Mucosa of rectum (tissue), 2 donors: ENCODE data around the gene TEX38.
A peak's percentile ranks its signal among the peaks of the same experiment; 100 is the strongest.
"Not testable (repeated sequence)": the region's sequence is repeated elsewhere in the genome, so short reads cannot be mapped to it uniquely, and the experiment has no call there.

Experiments used
- H3K27ac ChIP-seq, 2 donors: one replicate each; pipeline ENCODE4 v1.7.0; 2013; ENCODE audit warnings: inconsistent platforms in 2 of 2, low read depth in 2 of 2, low read length in 2 of 2
- H3K27me3 ChIP-seq, 2 donors: one replicate each; pipeline ENCODE4 v1.7.0; 2013; ENCODE audit warnings: low read length in 2 of 2; ENCODE audit not compliant: control insufficient read depth in 2 of 2, insufficient read depth in 2 of 2
- H3K36me3 ChIP-seq, 2 donors: one replicate each; pipeline ENCODE4 v1.7.0; 2013; ENCODE audit warnings: low read length in 2 of 2; ENCODE audit not compliant: control insufficient read depth in 2 of 2, insufficient read depth in 2 of 2
- H3K4me1 ChIP-seq, 2 donors: one replicate each; pipeline ENCODE4 v1.7.0; 2013; ENCODE audit warnings: low read length in 2 of 2, mild to moderate bottlenecking in 1 of 2; ENCODE audit not compliant: control insufficient read depth in 2 of 2, insufficient read depth in 2 of 2
- H3K4me3 ChIP-seq, 2 donors: one replicate each; pipeline ENCODE4 v1.7.0; 2013; ENCODE audit warnings: low read length in 2 of 2
- H3K9ac ChIP-seq, 2 donors: one replicate each; pipeline ENCODE4 v1.7.0; 2013; ENCODE audit warnings: low read length in 2 of 2, low read depth in 1 of 2, mild to moderate bottlenecking in 1 of 2
- H3K9me3 ChIP-seq, 2 donors: one replicate each; pipeline ENCODE4 v1.7.0; 2013; ENCODE audit warnings: low read length in 2 of 2; ENCODE audit not compliant: control insufficient read depth in 2 of 2
- donor health status: healthy.
- donor health status: Normal muscosa, but diverticular disease.

TEX38 gene

GRCh38 chr1:46654012-46654411, 17.6 kb upstream of the TEX38 start:
- H3K27ac ChIP-seq = peak overlapping the region; percentile 75 to 81
- H3K4me1 ChIP-seq = peaks cover 7 to 10% of the 10 kb centered on the region in 2 donors
- no peaks in the 10 kb centered on the region for H3K9me3 ChIP-seq
- H3K9ac ChIP-seq = peak overlapping the region; percentile 42 to 47
- peaks cover 27 to 34% of the 10 kb centered on the region in 2 donors for H3K36me3 ChIP-seq
- peak overlapping the region; percentile 56 to 65 for H3K4me3 ChIP-seq
- H3K27me3 ChIP-seq = no peaks in the 10 kb centered on the region

GRCh38 chr1:46654698-46655097, 17.0 kb upstream of the TEX38 start:
- not testable (repeated sequence) for H3K4me3 ChIP-seq, H3K27me3 ChIP-seq, H3K9ac ChIP-seq, H3K9me3 ChIP-seq, H3K27ac ChIP-seq
- Histone ChIP-seq H3K4me1 (peaks cover 7 to 10% of the 10 kb centered on the region in 2 donors), H3K36me3 (peaks cover 32 to 34% of the 10 kb centered on the region in 2 donors)

- no peaks in the 10 kb centered on the region for H3K9me3 ChIP-seq
- no peak overlapping the region for H3K9ac ChIP-seq
- H3K36me3 ChIP-seq = peaks cover 28 to 29% of the 10 kb centered on the region in 2 donors
- no peak overlapping the region for H3K27ac ChIP-seq
- H3K27me3 ChIP-seq = no peaks in the 10 kb centered on the region
- no peak overlapping the region for H3K4me3 ChIP-seq
- H3K4me1 ChIP-seq = peaks cover 7 to 10% of the 10 kb centered on the region in 2 donors
Measured at GRCh38 chr1:46655848-46656247, 15.8 kb upstream of the TEX38 start.

GRCh38 chr1:46656643-46657042, 15.0 kb upstream of the TEX38 start:
- no peaks in the 10 kb centered on the region for H3K9me3 ChIP-seq
- no peaks in the 10 kb centered on the region for H3K27me3 ChIP-seq
- peaks cover 28 to 29% of the 10 kb centered on the region in 2 donors for H3K36me3 ChIP-seq
- no peak overlapping the region for H3K9ac ChIP-seq
- H3K4me3 ChIP-seq = no peak overlapping the region
- peaks cover 7 to 10% of the 10 kb centered on the region in 2 donors for H3K4me1 ChIP-seq
- H3K27ac ChIP-seq = no peak overlapping the region

GRCh38 chr1:46657775-46658174, 13.9 kb upstream of the TEX38 start:
- H3K27ac ChIP-seq = no peak overlapping the region
- no peak overlapping the region for H3K4me3 ChIP-seq
- no peaks in the 10 kb centered on the region for H3K9me3 ChIP-seq
- H3K9ac ChIP-seq = no peak overlapping the region
- H3K4me1 ChIP-seq = peaks cover 6 to 8% of the 10 kb centered on the region in 2 donors
- peaks cover 28 to 29% of the 10 kb centered on the region in 2 donors for H3K36me3 ChIP-seq
- H3K27me3 ChIP-seq = no peaks in the 10 kb centered on the region

GRCh38 chr1:46659307-46659870, 12.3 kb upstream of the TEX38 start:
- H3K9ac ChIP-seq = no peak overlapping the region
- H3K27me3 ChIP-seq = no peaks in the 10 kb centered on the region
- H3K4me1 ChIP-seq = no peaks in the 10 kb centered on the region
- no peaks in the 10 kb centered on the region for H3K9me3 ChIP-seq
- H3K27ac ChIP-seq = no peak overlapping the region
- H3K4me3 ChIP-seq = no peak overlapping the region
- H3K36me3 ChIP-seq = peaks cover 31 to 33% of the 10 kb centered on the region in 2 donors

GRCh38 chr1:46660116-46660515, 11.5 kb upstream of the TEX38 start:
- H3K36me3 ChIP-seq = peaks cover 35 to 37% of the 10 kb centered on the region in 2 donors
- not testable (repeated sequence) for H3K4me1 ChIP-seq, H3K9me3 ChIP-seq, H3K27me3 ChIP-seq, H3K4me3 ChIP-seq, H3K27ac ChIP-seq, H3K9ac ChIP-seq

- Histone ChIP-seq H3K36me3 (peaks cover 16 to 23% of the 10 kb centered on the region in 2 donors), H3K4me1 (peaks cover 12 to 17% of the 10 kb centered on the region in 2 donors)
- not testable (repeated sequence) for H3K9me3 ChIP-seq, H3K27ac ChIP-seq, H3K9ac ChIP-seq, H3K27me3 ChIP-seq, H3K4me3 ChIP-seq
Measured at GRCh38 chr1:46662919-46663318, 8.7 kb upstream of the TEX38 start.

- peaks cover 11 to 12% of the 10 kb centered on the region in 2 donors for H3K36me3 ChIP-seq
- no peaks in the 10 kb centered on the region for H3K9me3 ChIP-seq
- no peaks in the 10 kb centered on the region for H3K27me3 ChIP-seq
- no peak overlapping the region for H3K9ac ChIP-seq
- H3K27ac ChIP-seq = no peak overlapping the region
- peaks cover 16 to 17% of the 10 kb centered on the region in 2 donors for H3K4me1 ChIP-seq
- no peak overlapping the region for H3K4me3 ChIP-seq
Measured at GRCh38 chr1:46665983-46666382, 5.7 kb upstream of the TEX38 start.

GRCh38 chr1:46667782-46668760, 3.6 kb upstream of the TEX38 start, which contains the start of gene ATPAF1:
Gene ATPAF1, minus strand, starts transcription at chr1:46668364. Its CDS starts 42 bp downstream, at chr1:46668322.
- Histone ChIP-seq H3K9ac (peak within 1 kb of the TSS; percentile 64 to 83), H3K4me3 (peak within 1 kb of the TSS; percentile 51 to 90), H3K27me3 (no peaks in the 10 kb centered on the region), H3K27ac (peak within 1 kb of the TSS; percentile 65 to 71), H3K9me3 (no peaks in the 10 kb centered on the region), H3K4me1 (peaks cover 16 to 17% of the 10 kb centered on the region in 2 donors), H3K36me3 (peaks cover 12 to 13% of the 10 kb centered on the region in 2 donors)
